Neutrophil (primary cell): ENCODE data around the gene CMTR1.

Source experiments
- H3K27ac ChIP-seq: fragments of 200-600 bp; sonication (generic); 2 replicates; pipeline ENCODE4 v1.5.1; 2016; ENCODE audit warnings: mild to moderate bottlenecking, moderate library complexity
- H3K27me3 ChIP-seq: fragments of 200-600 bp; sonication (generic); 2 replicates; pipeline ENCODE4 v1.6.0; 2016; ENCODE audit warnings: mild to moderate bottlenecking
- H3K36me3 ChIP-seq: fragments of 200-600 bp; sonication (generic); 2 replicates; pipeline ENCODE4 v1.5.1; 2017
- H3K4me1 ChIP-seq, 2 experiments: fragments of 200-600 bp in 1 of 2; sonication (generic) in 1 of 2; 1 replicate in 1 of 2; 2 replicates in 1 of 2; pipeline versions ENCODE4 v1.5.1 to v1.6.1; 2013 to 2016; ENCODE audit warnings: low read depth in 1 of 2, low read length in 1 of 2, mild to moderate bottlenecking in 1 of 2, moderate library complexity in 1 of 2; ENCODE audit not compliant: control insufficient read depth in 1 of 2, insufficient read depth in 1 of 2
- H3K4me3 ChIP-seq, 2 experiments: fragments of 200-600 bp in 1 of 2; sonication (generic) in 1 of 2; 1 replicate in 1 of 2; 2 replicates in 1 of 2; pipeline ENCODE4 v1.5.1; 2013 to 2016; ENCODE audit warnings: low read depth in 1 of 2, low read length in 1 of 2, mild to moderate bottlenecking in 1 of 2, moderate library complexity in 1 of 2
- H3K9me3 ChIP-seq: fragments of 200-600 bp; sonication (generic); 2 replicates; pipeline ENCODE4 v1.5.1; 2016
- TF ChIP-seq, protein P1 (sequence below): fragments of 200-600 bp; sonication (generic); IDR thresholded peaks from 2 replicates; pipeline ENCODE4 v1.5.1; 2016; ENCODE audit warnings: antibody characterized with exemption

CMTR1 gene

DNA sequence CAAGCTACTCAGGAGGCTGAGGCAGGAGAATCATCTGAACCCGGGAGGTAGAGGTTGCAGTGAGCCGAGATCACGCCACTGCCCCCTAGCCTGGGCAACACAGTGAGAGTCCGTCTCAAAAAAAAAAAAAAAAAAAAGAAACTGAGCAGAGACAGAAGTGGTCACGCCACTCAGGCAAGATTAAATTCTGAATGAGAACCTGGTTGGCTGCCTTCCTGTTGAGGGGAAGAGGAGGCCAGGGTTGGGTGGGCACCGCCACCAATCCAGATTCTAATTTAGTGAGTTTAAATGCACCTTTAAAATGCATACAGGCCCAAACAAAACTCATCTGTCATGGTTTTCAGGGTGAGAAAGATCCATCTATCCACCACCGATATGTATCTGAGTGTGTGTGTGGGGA, 90.4 kb downstream of the CMTR1 start:
- no peaks in the 10 kb centered on the region for H3K9me3 ChIP-seq
- TF ChIP-seq, protein P1, sequence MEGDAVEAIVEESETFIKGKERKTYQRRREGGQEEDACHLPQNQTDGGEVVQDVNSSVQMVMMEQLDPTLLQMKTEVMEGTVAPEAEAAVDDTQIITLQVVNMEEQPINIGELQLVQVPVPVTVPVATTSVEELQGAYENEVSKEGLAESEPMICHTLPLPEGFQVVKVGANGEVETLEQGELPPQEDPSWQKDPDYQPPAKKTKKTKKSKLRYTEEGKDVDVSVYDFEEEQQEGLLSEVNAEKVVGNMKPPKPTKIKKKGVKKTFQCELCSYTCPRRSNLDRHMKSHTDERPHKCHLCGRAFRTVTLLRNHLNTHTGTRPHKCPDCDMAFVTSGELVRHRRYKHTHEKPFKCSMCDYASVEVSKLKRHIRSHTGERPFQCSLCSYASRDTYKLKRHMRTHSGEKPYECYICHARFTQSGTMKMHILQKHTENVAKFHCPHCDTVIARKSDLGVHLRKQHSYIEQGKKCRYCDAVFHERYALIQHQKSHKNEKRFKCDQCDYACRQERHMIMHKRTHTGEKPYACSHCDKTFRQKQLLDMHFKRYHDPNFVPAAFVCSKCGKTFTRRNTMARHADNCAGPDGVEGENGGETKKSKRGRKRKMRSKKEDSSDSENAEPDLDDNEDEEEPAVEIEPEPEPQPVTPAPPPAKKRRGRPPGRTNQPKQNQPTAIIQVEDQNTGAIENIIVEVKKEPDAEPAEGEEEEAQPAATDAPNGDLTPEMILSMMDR: no peak
- no peak overlapping the region for H3K27ac ChIP-seq
- no peaks in the 10 kb centered on the region for H3K36me3 ChIP-seq
- no peaks in the 10 kb centered on the region for H3K4me1 ChIP-seq
- no peak overlapping the region for H3K4me3 ChIP-seq
- peaks cover 74% of the 10 kb centered on the region for H3K27me3 ChIP-seq

DNA sequence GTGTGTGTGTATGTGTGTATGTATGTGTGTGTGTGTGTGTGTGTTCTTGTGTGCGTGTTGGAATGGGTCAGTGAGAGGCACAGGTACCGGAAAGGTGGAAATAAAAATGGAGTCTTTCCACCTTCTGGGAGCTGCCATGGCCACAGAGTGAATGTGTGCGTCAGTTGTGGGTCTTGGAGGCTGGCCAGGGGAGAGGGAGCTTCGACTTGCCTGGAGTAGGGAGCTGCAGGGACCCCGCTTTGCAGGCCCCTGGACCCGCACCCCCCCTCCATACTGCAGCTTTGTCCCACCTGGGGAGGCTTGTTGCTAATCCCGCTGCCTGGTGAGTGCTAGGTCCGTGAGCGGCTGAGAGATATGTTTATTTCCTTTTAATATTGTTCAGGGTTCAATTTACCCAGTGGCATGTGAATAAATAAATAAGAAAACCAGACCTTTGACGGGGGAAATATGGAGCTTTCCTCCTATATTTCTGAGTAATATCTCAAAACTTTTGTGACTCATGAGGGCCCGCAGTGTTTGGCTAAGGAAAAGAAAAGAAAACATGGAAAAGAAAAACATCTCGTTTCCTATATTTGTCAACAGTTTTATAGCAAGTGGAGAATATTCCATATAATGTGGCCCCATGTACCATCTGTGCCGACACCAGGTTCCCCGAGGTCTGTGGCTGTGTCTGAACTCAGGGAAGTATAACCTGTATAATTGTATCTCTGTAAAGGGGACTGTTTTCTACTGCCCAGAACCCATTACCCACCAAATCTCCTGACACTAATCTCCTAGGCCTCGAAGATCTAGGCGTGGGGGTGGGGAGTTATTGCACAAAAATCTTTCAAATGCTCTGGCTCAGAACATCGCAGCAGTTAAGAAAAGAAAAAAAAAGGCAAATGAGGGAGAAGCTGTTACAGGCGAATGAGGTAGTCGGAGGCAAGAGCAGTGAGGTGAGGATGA, 91.3 kb downstream of the CMTR1 start:
- Histone ChIP-seq H3K27ac (no peak overlapping the region), H3K36me3 (no peaks in the 10 kb centered on the region), H3K9me3 (no peaks in the 10 kb centered on the region)

DNA sequence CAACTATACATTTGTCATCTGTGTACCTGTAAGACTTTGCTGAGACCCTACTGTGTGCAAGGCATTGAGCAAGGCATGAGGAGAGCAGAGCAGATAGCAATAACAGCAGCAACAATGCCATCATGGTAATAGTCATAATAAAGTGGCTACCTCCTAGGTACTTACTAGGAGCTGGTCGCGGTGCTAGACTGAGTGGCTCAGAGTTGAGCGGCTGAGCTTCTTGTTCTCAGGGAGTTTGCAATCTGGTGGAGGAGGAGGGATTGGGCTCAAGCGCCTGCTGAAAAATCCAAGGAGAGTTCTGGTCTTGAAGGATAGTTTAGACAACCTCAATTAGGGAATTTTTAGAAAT, 91.9 kb downstream of the CMTR1 start:
- H3K4me1 ChIP-seq: no peaks in the 10 kb centered on the region
- H3K27ac ChIP-seq: no peak overlapping the region

More for the DNA sequence above, 91.3 kb downstream of the CMTR1 start:
- TF ChIP-seq, protein P1: no peak
- no peak overlapping the region for H3K4me3 ChIP-seq
- H3K4me1 ChIP-seq: no peaks in the 10 kb centered on the region
- peaks cover 69% of the 10 kb centered on the region for H3K27me3 ChIP-seq

DNA sequence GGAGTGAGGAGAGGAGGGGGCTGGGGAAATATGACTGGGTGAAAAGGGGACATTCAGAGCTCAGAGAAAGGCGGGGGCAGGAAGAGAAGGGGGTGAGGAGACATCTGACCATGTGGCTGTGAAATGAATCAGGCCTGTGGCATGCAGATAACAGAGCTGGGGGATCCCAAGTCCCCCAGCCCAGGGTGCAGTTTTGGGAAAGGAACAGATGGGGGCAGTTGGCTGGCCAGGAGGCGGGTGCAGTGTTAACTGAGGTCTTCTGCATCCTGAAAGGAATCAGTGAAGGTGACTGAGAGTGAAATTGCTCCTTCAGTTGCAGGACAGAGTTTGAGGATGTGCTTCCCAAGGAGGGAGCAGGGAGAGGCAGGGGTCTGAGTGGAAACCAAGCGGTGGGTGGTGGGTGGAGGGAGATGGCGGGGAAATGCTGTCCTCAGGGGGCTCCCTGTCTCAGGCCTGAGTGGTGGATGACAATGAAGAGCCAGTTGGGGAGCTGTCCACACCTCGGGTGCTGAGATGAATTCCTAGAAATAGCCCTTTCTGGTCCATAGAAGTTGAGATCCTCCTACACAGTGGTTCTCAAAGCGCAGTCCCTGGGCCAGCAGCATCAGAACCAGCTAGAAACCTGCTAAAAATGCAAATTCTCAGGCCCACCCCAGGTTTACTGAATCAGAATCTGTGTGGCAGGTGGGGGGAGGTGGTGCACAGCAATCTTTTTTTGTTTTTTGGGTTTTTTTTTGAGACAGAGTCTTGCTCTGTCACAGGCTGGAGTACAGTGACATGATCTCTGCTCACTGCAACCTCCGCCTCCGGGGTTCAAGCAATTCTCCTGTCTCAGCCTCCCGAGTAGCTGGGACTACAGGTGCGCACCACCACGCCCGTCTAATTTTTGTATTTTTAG, 92.7 kb downstream of the CMTR1 start:
- no peaks in the 10 kb centered on the region for H3K36me3 ChIP-seq
- H3K27me3 ChIP-seq: peaks cover 72% of the 10 kb centered on the region
- H3K4me3 ChIP-seq: no peak overlapping the region
- H3K4me1 ChIP-seq: no peaks in the 10 kb centered on the region
- no peaks in the 10 kb centered on the region for H3K9me3 ChIP-seq
- no peak overlapping the region for H3K27ac ChIP-seq
- TF ChIP-seq, protein P1: no peak

More for the DNA sequence above, 91.9 kb downstream of the CMTR1 start:
- no peaks in the 10 kb centered on the region for H3K9me3 ChIP-seq
- no peaks in the 10 kb centered on the region for H3K36me3 ChIP-seq
- H3K4me3 ChIP-seq: no peak overlapping the region
- TF ChIP-seq, protein P1: no peak
- H3K27me3 ChIP-seq: peaks cover 70% of the 10 kb centered on the region

DNA sequence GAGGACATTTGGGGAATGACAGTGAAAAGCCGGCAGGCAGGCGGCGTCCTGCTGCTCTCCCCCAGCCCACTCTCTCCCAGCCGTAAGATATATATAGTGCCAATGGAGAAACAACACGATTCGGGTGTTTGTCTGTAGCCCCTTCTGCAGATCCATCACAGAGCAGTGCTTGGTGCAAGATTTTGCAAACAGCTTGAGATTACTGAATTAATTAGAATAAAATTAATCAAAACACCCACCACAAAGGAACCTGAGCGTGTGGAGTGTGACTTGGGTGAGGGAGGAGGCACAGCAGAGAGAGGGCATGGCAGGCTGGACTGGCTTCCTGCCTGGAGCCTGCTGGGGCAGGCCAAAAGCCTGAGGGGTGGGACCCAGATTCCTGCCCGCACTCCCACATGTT, 95.5 kb downstream of the CMTR1 start:
- TF ChIP-seq, protein P1: no peak
- no peak overlapping the region for H3K4me3 ChIP-seq
- no peaks in the 10 kb centered on the region for H3K36me3 ChIP-seq

More for the DNA sequence above, 95.5 kb downstream of the CMTR1 start:
- Histone ChIP-seq H3K9me3 (no peaks in the 10 kb centered on the region), H3K27ac (no peak overlapping the region), H3K27me3 (peaks cover 74% of the 10 kb centered on the region), H3K4me1 (no peaks in the 10 kb centered on the region)
